ENCODE data around the gene ARMC9.
"Not testable (repeated sequence)": the region's sequence is repeated elsewhere in the genome, so short reads cannot be mapped to it uniquely, and the experiment has no call there.

ARMC9 gene

DNA sequence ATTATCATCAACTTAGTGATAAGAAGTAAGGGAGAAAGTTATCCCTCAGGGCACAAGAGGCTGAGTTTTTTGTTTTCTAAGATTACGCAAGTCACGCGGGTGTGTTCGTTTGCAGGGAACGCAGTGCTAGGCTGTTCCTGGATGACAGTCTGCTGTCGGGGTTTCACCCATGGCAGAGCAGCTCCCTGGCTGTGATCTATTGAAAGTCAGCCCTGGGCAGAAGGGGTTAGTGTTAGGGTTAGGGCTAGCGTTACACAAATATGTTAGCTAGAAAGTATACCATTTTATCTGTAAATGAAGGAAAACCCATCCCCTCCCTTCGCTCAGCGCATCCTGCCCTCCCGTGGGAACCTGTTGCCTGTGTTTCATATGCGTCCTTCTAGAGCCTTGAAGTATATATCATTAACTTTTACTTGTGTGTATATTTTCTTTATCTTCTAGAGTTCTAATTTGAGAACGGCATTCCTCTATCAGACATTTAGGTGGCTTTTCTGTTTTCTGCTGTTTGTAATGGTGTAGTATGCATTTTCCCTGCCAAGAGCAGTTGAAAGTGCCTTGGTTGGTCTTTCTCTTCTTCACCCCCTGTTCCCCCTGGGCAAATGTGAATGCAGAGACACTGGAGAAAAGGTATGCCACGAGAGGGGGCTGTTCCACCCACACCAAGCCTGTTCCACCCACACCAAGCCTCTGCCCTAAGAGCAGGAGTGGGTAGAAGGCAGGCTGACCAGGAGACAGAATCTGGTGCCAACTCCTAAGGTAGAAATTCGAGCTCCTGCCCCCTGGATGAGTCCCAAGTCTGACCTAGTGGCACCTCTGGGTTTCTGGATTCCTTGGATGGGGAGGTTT lies 47.0 kb downstream of the ARMC9 start:
- DNase-seq = no peak

DNA sequence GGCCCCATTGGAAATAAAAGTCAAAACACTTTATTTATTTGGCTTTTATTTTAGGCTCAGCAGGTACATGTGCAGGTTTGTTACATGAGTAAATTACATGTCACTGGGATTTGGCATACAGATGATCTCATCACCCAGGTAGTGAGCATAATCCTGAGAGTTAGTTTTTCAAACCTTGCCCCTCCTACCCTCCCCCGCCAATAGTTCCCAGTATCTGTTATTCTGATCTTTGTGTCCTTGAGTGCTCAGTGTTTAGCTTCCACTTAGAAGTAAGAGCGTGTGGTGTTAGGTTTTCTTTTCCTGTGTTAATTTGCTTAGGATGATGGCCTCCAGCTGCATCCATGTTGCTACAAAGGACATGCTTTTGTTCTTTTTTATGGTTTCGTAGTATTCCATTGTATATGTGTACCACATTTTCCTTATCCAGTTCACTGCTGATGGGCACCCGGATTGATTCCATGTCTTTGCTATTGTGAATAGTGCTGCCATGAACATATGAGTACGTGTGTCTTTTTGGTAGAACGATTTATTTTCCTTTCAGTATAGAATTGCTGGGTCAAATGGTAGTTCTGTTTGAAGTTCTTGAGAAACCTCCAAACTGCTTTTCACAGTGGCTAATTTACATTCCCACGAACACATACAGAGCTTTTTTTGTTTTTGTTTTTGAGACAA lies 47.9 kb downstream of the ARMC9 start:
- no peak for DNase-seq

DNA sequence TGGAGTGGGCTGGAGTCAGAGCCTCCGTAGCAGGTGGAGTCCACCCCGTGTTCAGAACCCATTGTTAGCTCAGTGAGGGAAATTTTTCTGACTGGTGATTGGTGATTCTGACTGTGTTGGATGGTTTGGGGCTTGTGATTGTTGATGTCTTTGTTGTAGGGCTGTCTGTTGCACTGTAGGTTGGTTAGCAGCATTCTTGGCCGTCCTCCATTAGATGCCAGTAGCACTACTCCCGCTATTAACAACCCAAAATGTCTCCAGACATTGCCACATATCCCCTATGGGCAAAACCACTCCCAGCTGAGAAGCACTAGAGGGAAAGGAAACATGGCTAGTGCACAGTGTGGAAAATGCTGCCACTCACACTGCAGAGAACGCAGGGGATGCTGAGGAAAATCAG lies 51.7 kb downstream of the ARMC9 start:
- DNase-seq = no peak

DNA sequence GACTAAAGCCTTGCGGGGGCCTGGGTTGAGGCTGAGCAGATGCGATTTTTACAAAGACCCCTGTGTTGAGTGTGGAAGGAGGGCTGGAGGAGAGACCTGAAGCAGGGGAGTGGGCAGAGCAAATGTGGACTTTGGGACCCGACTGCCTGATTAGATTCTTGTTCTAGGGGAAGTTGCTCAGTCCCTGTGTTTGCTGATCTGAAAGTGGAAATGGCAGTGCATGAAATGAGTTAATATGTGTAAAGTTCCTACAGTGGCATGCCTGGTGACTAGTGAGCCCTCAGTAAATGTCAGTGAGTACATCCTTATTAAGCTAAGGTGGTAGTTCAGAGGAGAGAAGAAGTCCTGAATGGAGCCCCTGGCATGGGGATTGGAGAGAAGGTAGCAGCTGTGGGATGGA lies 52.3 kb downstream of the ARMC9 start:
- no peak for DNase-seq

DNA sequence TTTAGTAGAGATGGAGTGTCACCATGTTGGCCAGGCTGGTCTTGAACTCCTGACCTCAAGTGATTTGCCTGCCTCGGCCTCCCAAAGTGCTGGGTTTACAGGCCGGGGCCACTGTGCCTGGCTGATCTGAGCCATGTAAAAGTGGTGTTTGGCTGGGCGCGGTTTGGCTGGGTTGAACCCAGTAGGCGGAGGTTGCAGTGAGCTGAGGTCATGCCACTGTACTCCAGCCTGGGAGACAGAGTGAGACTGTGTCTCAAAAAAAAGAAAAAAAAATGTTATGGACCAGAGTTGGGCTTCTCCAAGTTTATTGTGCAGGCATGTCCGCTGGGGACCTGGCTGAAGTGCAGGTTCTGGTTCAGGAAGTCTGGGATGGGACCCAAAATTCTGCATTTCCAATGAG lies 54.9 kb downstream of the ARMC9 start:
- not testable (repeated sequence) for DNase-seq

DNA sequence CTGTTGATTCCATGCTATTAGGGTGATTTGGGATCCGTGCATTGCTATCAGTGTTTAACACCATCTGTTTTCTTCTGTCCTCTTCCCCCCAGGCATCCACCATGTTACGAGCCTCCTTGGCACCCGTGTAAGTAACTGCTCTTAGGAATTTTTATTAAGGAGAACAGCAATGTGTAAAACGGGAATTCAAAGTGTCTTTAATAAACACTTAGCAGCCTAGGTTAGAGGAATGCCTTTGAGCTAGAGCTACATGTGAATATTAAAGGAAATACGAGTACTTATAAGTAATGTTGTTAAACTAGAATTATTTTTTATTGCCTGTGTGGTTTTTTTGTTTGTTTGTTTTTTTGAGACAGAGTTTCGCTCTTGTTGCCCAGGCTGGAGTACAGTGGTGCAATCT lies 58.1 kb downstream of the ARMC9 start:
- DNase-seq = no peak

DNA sequence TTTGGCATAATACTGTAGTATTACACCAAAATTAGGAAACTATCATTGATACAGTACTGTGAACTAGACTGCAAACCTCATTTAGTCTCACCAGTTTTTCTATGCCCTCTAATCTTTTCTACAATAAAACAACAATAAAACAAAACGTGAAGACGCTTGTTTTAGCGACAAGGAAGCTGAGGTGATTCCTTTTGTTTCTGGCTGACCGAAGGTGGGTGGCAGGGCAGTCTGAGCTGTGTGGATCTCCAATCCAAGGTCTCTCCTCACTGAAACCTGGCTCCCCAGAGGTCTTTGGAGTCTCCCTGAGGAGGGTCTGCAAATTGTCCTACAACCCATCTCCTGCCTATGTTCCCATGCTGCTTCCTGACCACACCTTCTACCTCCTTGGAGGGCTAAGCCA lies 59.3 kb downstream of the ARMC9 start:
- no peak for DNase-seq

DNA sequence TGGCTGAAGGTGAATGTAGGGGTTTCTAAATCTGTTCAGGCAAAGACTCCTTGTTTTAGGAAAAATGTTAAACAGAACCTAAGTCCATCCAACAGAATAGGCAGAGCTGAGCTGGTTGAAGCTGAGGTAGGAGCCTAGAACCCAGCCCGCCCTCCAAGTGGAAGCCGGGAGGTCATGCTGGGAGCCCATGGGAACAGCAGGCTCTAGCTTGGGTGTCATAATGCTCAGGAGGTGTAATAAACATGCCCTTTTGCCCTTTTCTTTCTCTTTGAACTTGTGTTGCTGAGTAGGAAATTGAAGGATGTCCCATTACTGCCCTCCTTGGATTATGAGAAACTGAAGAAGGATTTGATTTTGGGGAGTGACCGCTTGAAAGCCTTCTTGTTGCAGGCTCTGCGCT lies 60.3 kb downstream of the ARMC9 start:
- no peak for DNase-seq

DNA sequence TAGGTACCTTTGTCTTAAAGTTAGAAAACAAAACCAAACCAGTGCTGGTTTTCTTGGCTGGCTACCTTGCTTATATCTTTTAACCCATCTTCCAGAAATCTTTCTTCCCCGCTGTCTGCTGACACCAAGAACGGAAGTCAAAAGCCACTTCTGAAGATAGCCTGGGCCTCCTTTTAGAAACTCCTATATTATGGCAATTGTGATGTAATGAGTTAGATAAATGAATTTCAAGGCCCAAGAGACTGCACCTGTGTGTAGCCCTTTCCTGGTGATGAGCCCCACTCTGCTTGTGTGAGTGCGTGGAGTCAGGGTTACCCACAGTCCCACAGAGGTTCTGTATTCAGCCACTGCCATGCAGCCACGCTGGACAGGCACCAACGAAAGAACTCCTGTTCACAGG lies 60.7 kb downstream of the ARMC9 start:
- no peak for DNase-seq

DNA sequence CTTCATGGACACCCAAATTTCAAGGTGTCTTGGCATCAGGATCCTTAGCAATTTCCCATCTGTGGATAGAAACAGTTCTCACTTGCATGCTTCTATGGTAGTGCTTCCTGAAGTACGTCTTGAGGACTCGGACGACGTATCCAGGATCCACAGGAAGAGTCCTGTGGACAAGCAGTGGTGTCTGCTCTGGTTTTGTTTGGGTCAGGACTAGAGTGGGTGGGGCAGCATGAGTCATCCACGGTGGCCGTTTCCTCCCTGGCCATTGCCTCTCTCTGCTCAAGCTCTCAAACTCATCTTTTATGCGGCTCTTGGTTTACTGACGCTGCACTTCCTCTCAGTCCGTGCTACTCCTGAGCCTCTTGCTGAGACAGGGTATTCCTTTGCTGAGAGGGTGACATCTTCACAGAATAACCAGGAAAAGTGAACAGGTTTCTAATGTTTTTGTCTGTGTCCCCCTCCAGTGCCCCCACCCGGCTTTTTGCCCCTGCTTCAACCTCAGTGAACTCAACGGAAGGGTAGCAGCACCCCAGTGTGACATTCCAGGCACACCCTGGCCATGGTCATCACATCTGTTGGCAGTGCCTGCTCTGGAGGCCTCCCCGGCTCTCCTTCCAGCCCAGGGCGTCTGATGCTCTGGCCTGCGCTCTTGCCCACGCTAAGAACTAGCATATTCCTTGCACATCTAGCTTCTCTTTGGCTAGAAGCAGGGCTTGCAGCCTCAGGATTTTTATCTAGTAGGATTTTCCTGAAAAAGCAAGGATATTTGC lies 62.2 kb downstream of the ARMC9 start:
- no peak for DNase-seq

DNA sequence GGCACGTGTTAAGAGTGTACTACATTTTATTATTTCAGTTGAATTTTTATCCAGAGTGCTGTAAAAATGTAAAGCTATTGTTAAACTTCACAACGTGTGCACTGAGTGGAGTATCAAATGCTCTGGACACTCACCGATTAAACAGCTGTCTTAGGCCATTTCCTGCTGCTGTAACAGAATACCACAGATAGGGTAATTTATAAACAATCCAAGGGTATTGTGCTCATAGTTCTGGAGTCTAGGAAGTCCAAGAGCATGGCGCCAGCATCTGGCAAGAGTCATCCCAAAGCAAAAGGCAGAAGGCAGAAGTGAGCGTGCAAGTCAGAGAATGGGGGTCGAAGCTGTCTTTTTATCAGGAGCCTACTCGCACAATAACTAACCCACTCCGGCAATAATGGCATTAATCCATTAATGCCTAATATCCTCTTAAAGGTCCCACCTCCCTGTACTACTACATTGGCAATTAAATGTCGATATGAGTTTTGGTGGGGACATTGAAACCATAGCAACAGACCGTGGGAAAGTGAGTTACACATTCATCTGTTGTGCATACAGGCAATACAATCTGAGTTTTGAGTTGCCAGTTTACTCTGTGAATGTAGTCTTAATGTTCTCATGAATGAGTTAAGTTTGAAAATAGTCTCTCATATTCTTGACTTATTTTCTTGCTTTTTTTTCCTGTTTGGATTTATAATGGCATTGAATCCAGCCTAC lies 64.8 kb downstream of the ARMC9 start:
- no peak for DNase-seq

DNA sequence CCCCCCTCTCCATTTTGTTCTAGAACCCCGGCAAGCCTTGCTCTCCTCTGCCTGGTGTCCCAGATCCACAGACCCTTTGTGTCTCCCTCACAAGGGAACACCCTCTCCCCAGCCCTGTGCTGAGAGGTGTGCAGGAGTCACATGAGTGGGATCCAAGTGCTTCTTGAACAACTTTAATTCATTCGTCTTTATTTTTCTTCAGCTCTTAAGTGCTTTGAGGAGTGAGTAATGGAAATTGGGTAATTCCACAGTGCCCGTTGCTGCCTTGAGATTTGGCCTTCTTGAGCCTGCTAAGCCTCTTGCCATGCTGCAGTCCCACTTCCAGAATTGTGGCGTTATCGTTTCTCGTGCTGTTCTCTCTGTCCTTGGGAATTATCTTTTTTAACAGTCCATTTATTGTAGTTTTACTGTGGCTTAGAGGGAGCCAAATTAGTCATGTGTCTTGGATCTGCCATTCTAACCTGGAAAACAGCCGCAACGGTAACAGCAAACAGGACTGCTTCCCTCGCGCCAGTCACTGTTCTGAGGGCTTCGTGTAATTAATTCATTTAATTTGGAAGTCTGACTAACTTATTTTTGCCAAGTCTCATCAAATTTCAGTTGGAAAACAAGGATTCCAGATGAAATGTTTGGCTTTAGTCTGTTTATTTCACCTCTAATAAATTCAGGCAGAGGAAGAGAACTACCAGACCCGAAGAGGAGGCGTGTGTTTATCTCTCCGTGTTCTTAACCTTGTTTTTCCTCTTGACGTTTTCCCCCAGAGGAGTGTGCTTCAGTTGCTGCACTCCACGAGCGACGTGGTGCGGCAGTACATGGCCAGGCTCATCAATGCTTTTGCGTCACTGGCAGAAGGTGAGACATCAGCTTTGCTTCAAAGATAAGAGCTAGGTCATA lies 72.0 kb downstream of the ARMC9 start:
- DNase-seq = no peak

DNA sequence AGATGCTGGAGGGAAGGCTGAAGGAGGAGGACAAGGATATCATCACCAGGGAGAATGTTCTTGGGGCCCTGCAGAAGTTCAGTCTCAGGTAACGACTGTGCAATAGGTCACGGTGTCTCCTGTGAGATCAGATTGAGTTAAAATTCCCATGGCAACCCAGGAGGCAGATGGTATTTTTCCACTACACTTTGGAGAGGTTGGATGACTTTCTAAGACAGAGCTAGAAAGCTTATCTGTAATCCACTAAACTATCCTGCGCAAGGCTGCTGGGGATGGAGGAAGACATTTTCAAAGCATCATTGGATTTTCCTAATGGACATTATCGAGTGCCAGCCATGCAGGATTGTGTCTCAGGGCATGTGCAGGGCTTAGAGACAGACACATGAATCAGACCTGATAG lies 74.6 kb downstream of the ARMC9 start:
- no peak for DNase-seq

DNA sequence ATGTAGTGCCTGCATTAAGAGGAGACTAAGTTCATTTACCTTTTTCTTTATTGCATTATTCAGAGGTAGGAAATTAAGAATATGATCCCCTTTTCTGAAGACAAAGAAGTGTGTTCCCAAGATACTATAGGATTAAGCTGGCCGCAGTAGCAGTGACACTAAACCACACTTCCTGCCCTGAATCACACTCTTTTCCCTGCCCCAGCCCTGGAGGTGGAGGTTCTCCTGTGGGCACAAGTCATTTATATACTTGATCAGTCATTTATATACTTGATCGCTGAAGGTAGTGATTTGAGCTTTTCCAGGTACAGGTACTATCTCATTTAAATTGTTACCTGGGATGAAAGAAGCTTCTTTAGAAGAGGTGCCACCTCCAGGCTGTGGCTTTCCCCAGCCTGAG lies 78.6 kb downstream of the ARMC9 start:
- DNase-seq = no peak

DNA sequence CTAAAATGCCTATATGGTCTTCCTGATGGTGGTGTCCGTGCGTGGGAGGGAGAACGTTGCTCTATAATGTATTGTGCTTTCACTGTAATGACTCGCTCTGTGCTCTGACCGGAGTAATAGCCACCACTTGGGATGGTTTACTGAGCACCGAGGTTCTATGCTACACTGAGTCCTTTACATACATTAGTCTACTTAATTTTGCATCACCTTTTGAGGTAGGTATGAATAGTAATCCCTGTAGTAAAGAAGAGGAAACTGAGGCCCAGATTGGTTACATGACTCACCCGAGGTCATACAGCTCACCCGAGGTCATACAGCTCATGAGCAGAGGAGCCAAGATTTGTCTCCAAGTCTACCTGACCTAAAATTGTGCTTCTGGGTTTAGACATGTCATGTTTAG lies 79.5 kb downstream of the ARMC9 start:
- no peak for DNase-seq

DNA sequence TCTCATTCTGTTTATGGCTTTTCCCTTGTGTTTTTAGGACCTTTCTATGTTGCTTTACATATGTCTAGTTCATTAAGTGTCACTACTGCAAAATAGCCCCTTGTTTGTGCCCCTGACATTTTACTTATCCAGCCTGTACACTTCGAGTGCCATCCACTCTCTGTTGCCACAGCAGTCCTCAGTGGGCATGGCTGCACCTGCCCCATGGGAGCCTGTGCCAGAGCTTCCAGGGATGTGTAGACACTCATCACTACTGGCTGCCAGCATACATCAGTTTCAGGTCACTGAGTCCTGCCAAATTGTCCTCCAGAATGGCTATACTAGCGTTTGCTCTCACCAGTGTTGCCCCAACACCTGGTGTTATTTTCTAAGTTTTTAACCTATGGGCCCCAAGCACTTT lies 80.4 kb downstream of the ARMC9 start:
- no peak for DNase-seq

DNA sequence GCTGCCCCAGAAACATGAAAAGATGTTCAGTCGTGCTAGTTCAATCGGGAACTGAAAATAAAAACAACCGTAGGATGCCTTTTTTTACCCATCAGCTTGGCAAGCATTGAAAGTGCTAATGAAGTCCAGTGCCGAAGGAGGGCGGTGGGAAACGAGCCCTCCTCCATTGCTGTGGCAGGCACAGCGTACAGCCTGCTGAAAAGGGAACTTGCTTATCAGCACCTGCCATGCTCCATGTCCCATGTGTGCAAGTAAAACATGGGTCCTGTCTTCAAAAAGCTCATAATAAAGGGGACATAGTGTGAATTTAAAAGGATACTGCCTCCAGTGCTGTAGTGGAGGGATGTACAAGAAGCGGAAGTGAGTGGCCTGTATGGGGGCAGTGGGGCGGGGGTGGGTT lies 82.4 kb downstream of the ARMC9 start:
- no peak for DNase-seq

DNA sequence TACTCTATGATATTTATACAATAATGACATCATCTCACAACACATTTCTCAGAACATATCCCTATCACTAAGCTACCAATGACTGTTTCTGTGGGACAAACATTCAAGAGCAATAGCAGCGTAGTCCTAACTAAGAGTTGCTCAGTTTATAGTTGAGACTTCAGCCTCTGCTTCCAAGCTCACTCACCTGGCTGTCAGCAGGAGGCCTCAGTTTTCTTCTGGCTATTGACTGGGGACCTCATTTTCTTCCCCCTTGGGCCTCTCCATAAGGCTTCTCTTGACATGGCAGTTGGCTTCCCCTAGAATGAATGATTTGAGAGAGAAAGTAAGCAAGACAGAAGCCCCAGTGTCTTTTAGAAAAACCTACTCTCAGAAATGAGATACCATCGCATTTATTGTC lies 85.9 kb downstream of the ARMC9 start:
- DNase-seq = no peak

DNA sequence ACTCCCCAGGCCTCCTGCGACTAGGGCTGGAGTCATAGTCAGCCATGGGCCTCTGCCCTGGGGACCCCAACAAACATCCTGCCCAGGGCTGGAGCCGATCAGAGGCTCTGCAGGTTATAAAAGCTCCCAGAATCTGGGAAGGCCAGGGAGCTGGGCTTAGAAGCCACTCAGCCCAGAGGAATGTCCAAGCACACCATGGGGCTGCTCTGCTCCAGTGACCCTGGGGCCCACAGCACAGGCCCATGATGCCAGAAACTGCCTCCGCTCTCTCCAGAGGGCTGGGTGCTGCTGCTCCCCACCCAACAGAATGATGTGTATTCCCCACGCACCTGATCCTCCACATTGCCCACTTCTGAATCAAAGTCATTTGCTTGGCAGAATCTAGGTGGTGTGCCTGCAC lies 88.5 kb downstream of the ARMC9 start:
- no peak for DNase-seq

DNA sequence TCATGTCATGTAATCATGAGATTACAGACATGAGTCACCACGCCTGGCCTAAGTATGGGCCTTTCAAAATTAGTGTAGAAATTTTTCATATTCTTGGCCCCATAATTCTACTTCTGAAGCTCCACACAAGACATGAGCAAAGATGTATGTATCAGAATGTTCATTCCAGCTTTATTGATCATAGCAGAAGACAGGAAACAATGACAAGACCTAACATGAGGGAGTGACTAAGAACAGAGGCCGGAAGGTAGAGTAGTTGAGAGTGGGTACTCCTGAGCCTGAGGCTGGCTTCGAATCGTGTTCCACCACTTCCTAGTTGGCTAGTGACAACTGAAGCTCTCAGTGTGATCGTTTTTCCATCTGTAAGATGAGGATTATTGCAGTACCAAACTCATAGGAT lies 89.3 kb downstream of the ARMC9 start:
- no peak for DNase-seq

DNA sequence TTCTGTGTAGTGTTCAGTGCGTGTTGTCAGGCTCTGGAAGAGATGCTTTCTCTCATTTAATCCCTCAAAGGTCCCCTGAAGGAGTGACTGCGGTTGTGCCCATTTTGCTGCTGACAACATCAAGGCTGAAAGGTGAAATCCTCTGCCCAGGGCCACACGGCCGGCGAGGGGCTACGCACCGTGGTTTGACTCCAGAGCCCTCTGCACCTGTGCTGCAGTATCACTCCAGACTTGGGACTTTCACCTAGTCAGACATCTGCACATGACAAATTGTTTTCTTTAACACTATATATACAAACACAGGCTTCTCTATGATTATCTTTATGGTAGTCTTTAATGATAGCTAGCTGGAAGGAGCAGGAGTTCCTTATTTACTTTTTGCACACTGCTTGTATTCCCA lies 90.2 kb downstream of the ARMC9 start:
- DNase-seq = no peak

DNA sequence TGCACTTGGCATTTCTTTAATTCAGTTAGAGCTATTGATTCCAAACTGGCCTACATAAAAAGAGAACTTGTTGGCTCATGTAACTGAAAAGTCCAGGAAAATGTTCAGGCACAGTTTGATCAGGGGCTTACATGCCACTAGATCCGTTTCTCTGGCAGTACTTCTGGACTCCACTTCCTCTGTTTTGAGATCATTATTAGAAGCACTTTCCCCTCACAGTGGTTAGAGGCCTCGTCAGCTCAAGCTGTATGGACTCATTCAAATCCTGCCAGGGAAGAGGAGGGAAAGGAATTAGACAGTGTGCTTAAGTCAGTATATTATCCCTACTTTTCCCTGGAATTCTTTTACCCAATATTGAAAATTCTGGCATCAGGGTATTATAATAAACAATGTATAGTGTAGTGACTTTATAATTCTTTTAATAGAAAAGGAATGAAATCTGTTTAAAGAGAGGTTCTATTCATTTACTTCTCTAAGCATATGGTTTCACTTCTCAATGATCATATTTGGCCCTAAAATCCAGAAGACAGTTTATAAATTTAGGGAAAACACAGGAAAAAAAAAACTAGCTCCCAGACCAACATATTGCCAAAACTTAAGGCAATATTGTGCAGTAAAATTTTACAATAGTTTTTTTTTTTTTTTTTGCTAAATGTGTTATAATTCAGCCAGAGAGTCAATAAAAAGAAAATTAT lies 92.0 kb downstream of the ARMC9 start:
- DNase-seq = no peak
